GM20000 (cell line): ENCODE data around the gene TSGA10IP.

Experiments used
- DNase-seq: peaks from one replicate; pipeline ENCODE4 v3.0.0; 2012; ENCODE audit warnings: low spot score
- TF ChIP-seq, protein P1 (sequence below): IDR thresholded peaks from 2 replicates; pipeline ENCODE4 v1.5.1; 2012; ENCODE audit warnings: mild to moderate bottlenecking, control low read depth; ENCODE audit errors: extremely low read depth, missing control alignments

The TSGA10IP gene

DNA sequence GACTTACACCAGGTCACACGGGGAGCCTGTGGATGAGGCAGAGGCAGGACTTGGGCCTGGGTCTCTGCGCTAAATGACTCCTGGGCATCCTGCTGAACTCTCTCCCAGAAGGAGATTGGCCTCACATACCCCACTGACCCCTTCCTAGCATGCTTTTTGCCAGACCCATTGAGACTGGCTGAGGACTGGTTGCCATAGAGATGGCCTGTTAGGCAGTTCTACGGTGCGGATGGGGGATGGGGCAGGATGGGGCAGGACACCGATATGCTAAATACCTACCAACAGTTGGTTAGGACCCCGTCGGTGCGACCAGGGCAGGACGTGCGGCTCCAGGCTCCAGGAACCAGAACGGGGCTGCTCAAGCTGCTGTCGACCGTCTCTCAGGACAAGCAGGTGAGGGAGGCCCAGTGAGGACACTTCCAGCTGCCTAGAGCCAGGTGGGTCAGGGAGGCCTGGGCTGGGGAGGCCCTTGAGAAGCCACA, at the start of gene TSGA10IP:
Gene TSGA10IP, plus strand, starts transcription at position 51 of the 482 bp plus-strand sequence. Its CDS starts 196 bp downstream, at position 247.
- TF ChIP-seq, protein P1, sequence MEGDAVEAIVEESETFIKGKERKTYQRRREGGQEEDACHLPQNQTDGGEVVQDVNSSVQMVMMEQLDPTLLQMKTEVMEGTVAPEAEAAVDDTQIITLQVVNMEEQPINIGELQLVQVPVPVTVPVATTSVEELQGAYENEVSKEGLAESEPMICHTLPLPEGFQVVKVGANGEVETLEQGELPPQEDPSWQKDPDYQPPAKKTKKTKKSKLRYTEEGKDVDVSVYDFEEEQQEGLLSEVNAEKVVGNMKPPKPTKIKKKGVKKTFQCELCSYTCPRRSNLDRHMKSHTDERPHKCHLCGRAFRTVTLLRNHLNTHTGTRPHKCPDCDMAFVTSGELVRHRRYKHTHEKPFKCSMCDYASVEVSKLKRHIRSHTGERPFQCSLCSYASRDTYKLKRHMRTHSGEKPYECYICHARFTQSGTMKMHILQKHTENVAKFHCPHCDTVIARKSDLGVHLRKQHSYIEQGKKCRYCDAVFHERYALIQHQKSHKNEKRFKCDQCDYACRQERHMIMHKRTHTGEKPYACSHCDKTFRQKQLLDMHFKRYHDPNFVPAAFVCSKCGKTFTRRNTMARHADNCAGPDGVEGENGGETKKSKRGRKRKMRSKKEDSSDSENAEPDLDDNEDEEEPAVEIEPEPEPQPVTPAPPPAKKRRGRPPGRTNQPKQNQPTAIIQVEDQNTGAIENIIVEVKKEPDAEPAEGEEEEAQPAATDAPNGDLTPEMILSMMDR = no peak
- no peak for DNase-seq

DNA sequence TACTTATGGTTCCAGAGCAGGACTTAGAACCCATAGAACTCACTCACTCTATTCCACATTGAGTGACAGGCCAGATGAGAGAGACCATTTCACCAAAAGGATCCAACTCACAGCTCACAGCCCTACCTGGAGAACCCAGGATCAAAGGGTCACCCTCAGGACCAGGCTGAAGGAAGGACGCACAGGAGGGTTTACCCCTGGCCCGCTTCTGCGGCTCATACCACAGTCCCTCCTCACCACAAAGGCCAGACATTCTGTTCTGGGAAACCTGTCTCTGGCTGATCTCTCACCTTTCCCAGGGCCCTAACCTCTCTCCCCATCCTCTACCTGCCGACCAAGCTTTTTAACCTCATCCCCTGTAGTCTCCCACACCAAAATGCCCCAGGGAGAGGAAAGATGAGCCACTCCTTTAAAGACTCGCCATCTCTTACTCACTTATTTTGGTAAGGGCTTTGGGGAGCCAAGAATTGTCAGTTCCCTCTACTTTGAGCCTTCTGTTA, 49.7 kb upstream of the TSGA10IP start:
- TF ChIP-seq, protein P1 = no peak

GRCh38 chr11:65896034-65896999, 49.0 kb upstream of the TSGA10IP start:
- TF ChIP-seq, protein P1 = no peak

More for the DNA sequence above, 49.7 kb upstream of the TSGA10IP start:
- DNase-seq = no peak

DNA sequence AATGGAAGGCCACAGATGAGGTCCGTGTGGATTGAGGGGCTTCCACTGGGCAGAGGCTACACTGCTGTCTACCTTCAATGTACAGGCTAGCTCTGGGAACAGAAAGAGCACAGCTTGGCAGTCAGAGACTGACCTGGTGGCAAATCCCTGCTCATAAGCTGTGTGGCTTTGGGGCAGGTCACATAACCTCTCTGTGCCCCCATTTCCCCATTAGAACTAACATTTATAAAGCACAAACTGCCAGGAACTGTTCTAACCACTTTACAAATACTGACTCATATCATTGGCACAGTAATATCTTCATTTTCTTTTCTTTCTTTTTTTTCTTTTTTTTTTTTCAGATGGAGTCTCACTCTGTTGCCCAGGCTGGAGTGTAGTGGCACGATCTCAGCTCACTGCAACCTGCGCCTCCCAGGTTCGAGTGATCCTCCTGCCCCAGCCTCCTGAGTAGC, 48.2 kb upstream of the TSGA10IP start:
- no peak for DNase-seq
- TF ChIP-seq, protein P1 = no peak

More at GRCh38 chr11:65896034-65896999, 49.0 kb upstream of the TSGA10IP start:
- no peak for DNase-seq

GRCh38 chr11:65898656-65899355, 46.5 kb upstream of the TSGA10IP start:
- DNase-seq = no peak
- TF ChIP-seq, protein P1 = no peak

DNA sequence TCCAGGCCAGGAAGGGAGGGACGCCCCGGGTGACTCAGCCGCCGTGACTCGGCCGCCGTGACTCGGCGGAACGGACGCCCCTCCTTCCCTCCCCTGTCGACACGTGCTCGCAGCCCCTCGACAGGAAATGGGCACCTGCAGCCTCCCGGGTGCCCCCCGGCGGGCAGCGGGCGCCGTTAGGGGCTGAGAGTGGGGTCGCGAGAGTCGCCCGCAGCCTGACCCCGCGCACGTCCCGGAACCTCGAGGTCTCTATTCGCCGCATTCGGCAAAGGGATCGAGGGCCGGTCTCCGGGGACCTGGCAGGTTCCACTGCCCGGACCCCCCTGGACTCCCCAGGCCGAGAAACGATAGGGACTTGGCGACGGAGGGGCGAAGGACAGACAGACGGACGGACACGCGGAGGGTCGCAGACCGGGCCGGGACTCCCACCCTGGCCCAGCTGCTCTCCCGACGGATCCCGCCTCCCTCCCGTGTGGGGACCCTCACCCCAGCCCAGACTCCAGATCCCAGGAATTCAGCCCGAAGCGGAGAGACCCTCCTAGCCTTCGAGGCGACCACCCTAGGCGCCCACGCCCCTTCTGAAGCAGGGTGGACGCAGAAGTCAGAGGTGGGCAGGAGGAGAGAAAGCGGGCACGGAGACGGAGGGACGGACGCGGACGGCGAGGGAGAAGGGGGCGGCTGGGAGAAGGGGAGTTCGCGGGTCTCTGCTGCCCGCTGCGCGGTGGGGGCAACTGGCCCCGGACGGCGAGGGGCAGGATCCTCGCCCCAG, 45.7 kb upstream of the TSGA10IP start:
- TF ChIP-seq, protein P1 = no peak
- peak; percentile 74 for DNase-seq
